Left ventricle myocardium inferior (tissue), 1 donor: ENCODE data around the gene CECR2. TPM values are rescaled to one million over a fixed set of nuclear protein-coding genes. Genes with fewer than 3 reads are reported as not detected.

Experiments used
- DNase-seq: peaks from one replicate; pipeline ENCODE4 v3.0.0-alpha.2; 2020
- H3K27ac ChIP-seq: fragments of 200-600 bp; replicated peaks from 2 replicates; pipeline ENCODE4 v1.8.0; 2021
- H3K27me3 ChIP-seq: fragments of 200-600 bp; 2 replicates; pipeline ENCODE4 v1.8.0; 2021; ENCODE audit warnings: low read depth
- H3K36me3 ChIP-seq: fragments of 200-600 bp; 2 replicates; pipeline ENCODE4 v1.8.0; 2021
- H3K4me1 ChIP-seq: fragments of 200-600 bp; 2 replicates; pipeline ENCODE4 v1.8.0; 2021
- H3K4me3 ChIP-seq: fragments of 200-600 bp; 2 replicates; pipeline ENCODE4 v1.8.0; 2021; ENCODE audit warnings: mild to moderate bottlenecking, moderate library complexity
- H3K9me3 ChIP-seq: fragments of 200-600 bp; replicated peaks from 2 replicates; pipeline ENCODE4 v1.8.0; 2021
- CTCF ChIP-seq: fragments of 200-600 bp; IDR thresholded peaks from 2 replicates; pipeline ENCODE4 v1.8.0; 2021; ENCODE audit warnings: antibody characterized with exemption, mild to moderate bottlenecking, borderline replicate concordance
- intact Hi-C: fragments of 100-400 bp; cut with micrococcal nuclease; formaldehyde crosslinking; loops from one replicate; pipeline ENCODE4 v1.11.0; 2022
- long read RNA-seq: library from polyadenylated mRNA; unstranded; transcript quantifications from one replicate; pipeline ENCODE4 v2.0.0, GENCODE V29; 2021
- total RNA-seq: library from RNA; stranded (reverse); fragmentation: NEBNext Ultra II Directional; extraction: Animal tissue kit (Norgen Biotek cat#: 25700); gene quantifications from one replicate; pipeline ENCODE4 v1.2.1, GENCODE V29; 2021
- donor health status: DM: no; HTN: yes; CAD: no; lungs with severe emphysema.

CECR2 gene
- 3.1 TPM for total RNA-seq
- long read RNA-seq, partial matches to known transcripts: 1 of 1 reads
- long read RNA-seq, other reads (novel, unspliced or antisense): 0 of 1 reads

- intact Hi-C loops: no loop called here
- H3K9me3 ChIP-seq: no peaks in the 10 kb centered on the region
- H3K4me3 ChIP-seq: peak within 1 kb of the TSS; percentile 76
- H3K27me3 ChIP-seq: peaks cover 41% of the 10 kb centered on the region
- DNase-seq: peak; percentile 38
- TF ChIP-seq CTCF: no peak
- H3K36me3 ChIP-seq: no peaks in the 10 kb centered on the region
- H3K4me1 ChIP-seq: peaks cover 52% of the 10 kb centered on the region
- peak within 1 kb of the TSS; percentile 88 for H3K27ac ChIP-seq
Observed at GRCh38 chr22:17369439-17370025, at the start of gene CECR2. CECR2 (plus strand) TSS chr22:17369460; CDS start chr22:17369784, 324 bp downstream.

GRCh38 chr22:17319546-17319945 is 49.7 kb upstream of the CECR2 start:
- no peaks in the 10 kb centered on the region for H3K9me3 ChIP-seq
- DNase-seq: no peak
- no peak for TF ChIP-seq CTCF
- H3K27ac ChIP-seq: no peak overlapping the region
- H3K4me3 ChIP-seq: no peak overlapping the region
- no peaks in the 10 kb centered on the region for H3K36me3 ChIP-seq
- intact Hi-C loops: no loop called here
- no peaks in the 10 kb centered on the region for H3K4me1 ChIP-seq
- H3K27me3 ChIP-seq: peaks cover 13% of the 10 kb centered on the region

GRCh38 chr22:17322511-17322910 is 46.7 kb upstream of the CECR2 start:
- Histone ChIP-seq H3K27me3 (peaks cover 6% of the 10 kb centered on the region), H3K27ac (no peak overlapping the region), H3K4me1 (no peaks in the 10 kb centered on the region), H3K4me3 (no peak overlapping the region), H3K9me3 (no peaks in the 10 kb centered on the region), H3K36me3 (no peaks in the 10 kb centered on the region)
- intact Hi-C loops: no loop called here
- no peak for TF ChIP-seq CTCF
- no peak for DNase-seq

- Histone ChIP-seq H3K27ac (no peak overlapping the region), H3K36me3 (no peaks in the 10 kb centered on the region), H3K4me1 (no peaks in the 10 kb centered on the region), H3K4me3 (no peak overlapping the region), H3K27me3 (peaks cover 4% of the 10 kb centered on the region), H3K9me3 (no peaks in the 10 kb centered on the region)
- TF ChIP-seq CTCF: no peak
- no peak for DNase-seq
- intact Hi-C loops: no loop called here
Observed at GRCh38 chr22:17331690-17332089, 37.6 kb upstream of the CECR2 start.

- Histone ChIP-seq H3K27me3 (peaks cover 4% of the 10 kb centered on the region), H3K9me3 (no peaks in the 10 kb centered on the region), H3K36me3 (no peaks in the 10 kb centered on the region), H3K4me3 (no peak overlapping the region), H3K27ac (no peak overlapping the region), H3K4me1 (no peaks in the 10 kb centered on the region)
- no peak for DNase-seq
- intact Hi-C loops: no loop called here
- no peak for TF ChIP-seq CTCF
Observed at GRCh38 chr22:17332109-17332800, 37.0 kb upstream of the CECR2 start.
